GM06990 (cell line): Measurements from ENCODE around the gene KANSL1.

Experiments
- DNase-seq: peaks from one replicate; pipeline ENCODE4 v3.0.0-alpha.2; 2011; ENCODE audit not compliant: insufficient read length; ENCODE audit errors: extremely low read depth
- H3K27me3 ChIP-seq: replicated peaks from 2 replicates; pipeline ENCODE4 v1.6.0; 2011; ENCODE audit warnings: low read length; ENCODE audit not compliant: control insufficient read depth, insufficient read depth
- H3K36me3 ChIP-seq: 2 replicates; pipeline ENCODE4 v1.5.1; 2011; ENCODE audit warnings: low read length; ENCODE audit not compliant: control insufficient read depth, insufficient read depth
- H3K4me3 ChIP-seq: replicated peaks from 2 replicates; pipeline ENCODE4 v1.5.1; 2011; ENCODE audit warnings: low read depth, mild to moderate bottlenecking, control low read depth, low read length
- TF ChIP-seq, protein P1 (sequence below): IDR thresholded peaks from 2 replicates; pipeline ENCODE4 v1.5.1; 2011; ENCODE audit warnings: low read length, control low read depth, mild to moderate bottlenecking, inconsistent platforms; ENCODE audit not compliant: insufficient read depth, poor library complexity, severe bottlenecking

KANSL1 gene

DNA sequence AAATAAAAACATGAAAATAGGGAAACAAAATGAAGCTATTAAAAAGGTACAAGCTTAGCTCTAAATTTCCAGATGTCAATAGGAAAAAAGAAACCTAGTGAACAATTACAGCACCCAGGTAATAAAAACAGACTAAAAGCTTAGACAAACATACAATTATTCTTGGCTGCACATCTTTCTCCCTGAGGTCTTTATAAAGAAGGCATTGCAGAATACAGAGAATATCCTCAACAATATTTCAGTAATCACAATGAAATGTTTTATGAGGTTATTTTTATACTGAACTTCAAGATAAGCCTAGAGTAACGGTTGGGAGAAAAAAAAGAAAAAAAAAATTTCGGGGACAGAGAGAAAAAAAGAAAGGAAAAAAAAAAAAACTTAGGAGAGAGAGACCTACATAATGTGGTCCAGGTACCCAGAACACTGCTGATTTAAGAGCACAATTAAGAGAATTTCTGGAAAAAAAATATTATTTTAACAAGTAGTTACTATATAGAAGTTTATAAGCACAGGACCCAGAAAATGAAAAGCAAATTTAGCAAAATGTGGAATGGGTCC is 26.5 kb downstream of the KANSL1 start:
- H3K36me3 ChIP-seq: peaks cover 13% of the 10 kb centered on the region
- TF ChIP-seq, protein P1, sequence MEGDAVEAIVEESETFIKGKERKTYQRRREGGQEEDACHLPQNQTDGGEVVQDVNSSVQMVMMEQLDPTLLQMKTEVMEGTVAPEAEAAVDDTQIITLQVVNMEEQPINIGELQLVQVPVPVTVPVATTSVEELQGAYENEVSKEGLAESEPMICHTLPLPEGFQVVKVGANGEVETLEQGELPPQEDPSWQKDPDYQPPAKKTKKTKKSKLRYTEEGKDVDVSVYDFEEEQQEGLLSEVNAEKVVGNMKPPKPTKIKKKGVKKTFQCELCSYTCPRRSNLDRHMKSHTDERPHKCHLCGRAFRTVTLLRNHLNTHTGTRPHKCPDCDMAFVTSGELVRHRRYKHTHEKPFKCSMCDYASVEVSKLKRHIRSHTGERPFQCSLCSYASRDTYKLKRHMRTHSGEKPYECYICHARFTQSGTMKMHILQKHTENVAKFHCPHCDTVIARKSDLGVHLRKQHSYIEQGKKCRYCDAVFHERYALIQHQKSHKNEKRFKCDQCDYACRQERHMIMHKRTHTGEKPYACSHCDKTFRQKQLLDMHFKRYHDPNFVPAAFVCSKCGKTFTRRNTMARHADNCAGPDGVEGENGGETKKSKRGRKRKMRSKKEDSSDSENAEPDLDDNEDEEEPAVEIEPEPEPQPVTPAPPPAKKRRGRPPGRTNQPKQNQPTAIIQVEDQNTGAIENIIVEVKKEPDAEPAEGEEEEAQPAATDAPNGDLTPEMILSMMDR: no peak
- no peaks in the 10 kb centered on the region for H3K27me3 ChIP-seq
- no peak overlapping the region for H3K4me3 ChIP-seq
- no peak for DNase-seq

DNA sequence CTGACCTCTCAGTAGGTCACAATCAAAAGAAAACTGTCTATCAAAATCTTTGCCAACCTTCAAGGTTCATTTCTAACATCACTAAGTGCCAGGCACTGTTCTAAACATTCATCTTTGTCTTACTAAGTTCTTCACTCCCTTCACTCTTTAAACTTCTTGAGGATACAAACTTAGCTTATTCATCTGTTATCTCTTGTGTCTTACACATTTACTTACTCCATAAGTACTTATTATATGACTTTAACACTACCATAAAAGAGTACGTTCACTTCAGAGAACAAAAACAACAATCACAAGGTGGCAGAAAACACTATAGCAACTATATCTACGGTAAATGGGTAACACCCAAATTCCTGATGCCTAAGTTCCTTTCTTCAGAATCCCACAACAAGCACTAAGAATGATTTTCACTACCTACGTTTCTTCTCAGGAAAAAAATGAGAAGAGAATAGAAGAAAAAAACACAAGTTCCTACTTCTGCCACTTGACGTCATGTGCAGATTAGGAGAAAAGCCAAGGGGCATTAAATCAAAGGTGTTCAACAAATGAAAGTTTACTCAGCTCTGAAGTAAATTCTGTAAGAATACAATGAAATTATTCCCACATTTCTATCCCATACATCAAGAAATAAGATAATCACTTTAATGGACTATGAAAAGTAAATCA is 29.2 kb downstream of the KANSL1 start:
- no peaks in the 10 kb centered on the region; the same call in 1 of the 2 replicates for H3K36me3 ChIP-seq
- DNase-seq: no peak
- TF ChIP-seq, protein P1: no peak
- no peak overlapping the region for H3K4me3 ChIP-seq
- no peaks in the 10 kb centered on the region for H3K27me3 ChIP-seq

DNA sequence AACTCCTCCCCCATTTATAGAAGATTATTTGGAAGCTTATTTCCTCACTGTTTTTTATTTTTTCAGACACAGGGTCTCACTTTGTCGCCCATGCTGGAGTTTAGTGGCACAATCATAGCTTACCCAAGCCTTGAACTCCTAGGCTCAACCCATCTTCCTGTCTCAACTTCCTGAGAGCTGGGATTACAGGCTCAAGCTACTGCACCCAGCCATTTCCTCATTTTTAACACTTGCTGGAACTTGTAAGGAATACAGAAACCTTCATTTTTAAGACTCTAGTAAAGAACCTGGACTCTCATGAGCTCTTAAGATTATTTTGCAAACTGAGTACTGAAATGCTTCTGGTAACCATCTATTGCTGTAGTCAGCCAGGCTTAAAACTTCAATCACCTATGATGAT is 29.9 kb downstream of the KANSL1 start:
- TF ChIP-seq, protein P1: no peak
- Histone ChIP-seq H3K4me3 (no peak overlapping the region), H3K36me3 (no peaks in the 10 kb centered on the region), H3K27me3 (no peaks in the 10 kb centered on the region)
- no peak for DNase-seq

DNA sequence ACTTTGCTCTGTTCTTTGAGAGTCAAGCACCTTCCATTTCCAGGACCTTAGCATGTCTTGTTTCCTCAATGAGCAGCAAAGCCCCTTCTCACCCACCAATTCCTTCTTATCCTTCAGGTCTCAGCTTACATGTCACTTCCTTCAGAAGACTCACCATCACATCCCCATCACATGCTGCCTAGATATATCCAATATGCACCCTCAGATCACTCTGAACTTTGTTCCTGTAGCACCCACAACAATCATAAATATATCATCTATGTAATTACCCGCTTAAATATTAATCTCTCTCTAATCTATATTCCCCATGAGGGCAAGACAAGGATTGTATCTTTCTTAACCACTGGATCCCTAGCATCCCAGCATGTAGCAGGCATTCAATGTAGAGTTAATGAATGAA is 30.4 kb downstream of the KANSL1 start:
- Histone ChIP-seq H3K27me3 (no peaks in the 10 kb centered on the region), H3K36me3 (no peaks in the 10 kb centered on the region), H3K4me3 (no peak overlapping the region)
- DNase-seq: no peak
- TF ChIP-seq, protein P1: no peak

DNA sequence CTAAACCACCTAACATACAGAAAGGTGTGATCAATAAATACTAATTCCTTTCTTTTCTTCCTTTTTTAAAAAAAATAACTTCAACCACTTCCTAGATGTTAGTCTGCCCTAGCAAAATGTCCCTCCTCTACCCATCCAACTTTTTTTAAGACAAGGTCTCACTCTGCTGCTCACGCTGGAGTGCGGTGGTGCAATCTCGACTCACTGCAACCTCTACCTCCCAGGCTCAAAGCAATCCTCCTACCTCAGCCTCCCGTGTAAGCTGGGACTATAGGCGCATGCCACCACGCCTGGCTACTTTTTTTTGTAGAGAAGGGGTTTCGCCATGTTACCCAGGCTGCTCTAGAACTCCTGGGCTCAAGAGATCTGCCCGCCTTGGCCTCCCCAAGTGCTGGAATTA is 33.1 kb downstream of the KANSL1 start:
- TF ChIP-seq, protein P1: no peak
- Histone ChIP-seq H3K27me3 (no peaks in the 10 kb centered on the region), H3K36me3 (no peaks in the 10 kb centered on the region), H3K4me3 (no peak overlapping the region)
- no peak for DNase-seq
